Measurements from ENCODE around the gene NOSTRIN.
"Not testable (repeated sequence)": the region's sequence is repeated elsewhere in the genome, so short reads cannot be mapped to it uniquely, and the experiment has no call there.

The NOSTRIN gene

DNA sequence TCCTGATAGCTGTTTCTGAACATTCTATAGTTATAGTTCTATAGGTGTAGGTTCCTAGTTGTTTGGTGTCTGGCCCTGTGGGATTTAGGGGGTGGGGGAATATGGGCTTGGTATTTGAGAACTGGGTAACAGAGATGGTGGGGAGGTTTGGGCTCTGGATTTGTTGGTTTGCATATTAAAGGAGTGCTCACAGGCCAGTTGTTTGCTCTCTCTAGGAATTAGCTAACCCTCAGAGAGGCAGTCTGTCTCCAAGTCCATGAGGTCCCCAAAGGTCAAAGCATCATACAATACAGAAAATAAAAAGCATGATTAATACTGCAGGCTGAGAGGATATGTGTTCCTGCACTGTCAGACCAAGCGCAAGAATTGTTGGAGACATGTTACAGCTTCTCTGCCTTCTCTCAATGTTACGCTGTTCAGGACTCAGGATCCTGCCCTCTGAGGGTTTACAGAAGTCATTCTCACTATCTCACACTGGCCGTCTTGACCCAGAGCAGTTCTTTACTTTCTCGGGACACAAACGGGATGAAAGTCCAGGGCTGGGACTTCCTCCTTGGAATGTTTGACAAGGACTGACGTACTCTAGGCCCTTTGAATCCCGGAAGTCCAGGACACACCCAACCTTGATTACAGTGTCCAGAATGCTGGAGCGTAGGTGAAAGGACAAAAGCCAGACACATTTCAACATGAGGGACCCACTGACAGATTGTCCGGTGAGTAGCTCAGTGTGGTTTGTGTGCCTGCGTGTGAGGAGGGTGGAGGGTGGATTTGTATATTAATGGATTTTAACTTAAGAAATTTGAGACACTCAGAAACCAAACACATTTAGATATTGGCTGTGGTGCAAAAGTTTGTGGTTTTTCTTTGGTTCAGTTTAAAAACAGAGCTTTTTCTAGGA is at the start of gene NOSTRIN:
Gene NOSTRIN (plus strand): TSS at position 677 of the 898 bp plus-strand sequence. CDS start 10 bp downstream, at position 687.
- no peak for DNase-seq

DNA sequence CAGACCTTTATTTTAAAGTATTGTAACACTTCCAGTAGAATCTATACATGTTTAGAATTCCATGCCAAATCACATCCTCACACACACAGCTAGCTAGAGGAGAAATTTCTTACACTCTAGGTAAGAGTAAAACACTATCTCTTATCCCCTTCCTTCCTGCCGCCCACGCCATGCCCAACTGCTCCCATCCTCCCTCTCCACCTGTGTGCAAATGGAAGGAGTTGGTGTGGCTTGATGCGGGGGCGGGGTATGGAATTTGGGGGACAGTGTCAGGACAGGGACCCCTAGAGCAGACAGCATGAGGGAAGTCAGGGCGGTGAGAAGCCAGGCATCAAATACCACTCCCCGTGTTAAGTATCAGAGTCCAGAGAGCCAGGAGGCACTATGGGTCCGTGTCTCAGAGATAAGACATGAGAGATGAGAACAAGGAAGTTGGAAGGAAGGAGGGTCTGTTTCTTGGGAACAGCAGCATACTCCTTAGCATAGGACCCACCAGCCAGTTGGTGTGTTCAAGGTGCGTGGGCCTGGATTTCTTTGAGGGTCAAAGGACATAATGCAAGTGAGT is 48.6 kb upstream of the NOSTRIN start:
- no peak for DNase-seq

- no peak for DNase-seq
Observed at GRCh38 chr2:168757223-168757622, 45.2 kb upstream of the NOSTRIN start.

DNA sequence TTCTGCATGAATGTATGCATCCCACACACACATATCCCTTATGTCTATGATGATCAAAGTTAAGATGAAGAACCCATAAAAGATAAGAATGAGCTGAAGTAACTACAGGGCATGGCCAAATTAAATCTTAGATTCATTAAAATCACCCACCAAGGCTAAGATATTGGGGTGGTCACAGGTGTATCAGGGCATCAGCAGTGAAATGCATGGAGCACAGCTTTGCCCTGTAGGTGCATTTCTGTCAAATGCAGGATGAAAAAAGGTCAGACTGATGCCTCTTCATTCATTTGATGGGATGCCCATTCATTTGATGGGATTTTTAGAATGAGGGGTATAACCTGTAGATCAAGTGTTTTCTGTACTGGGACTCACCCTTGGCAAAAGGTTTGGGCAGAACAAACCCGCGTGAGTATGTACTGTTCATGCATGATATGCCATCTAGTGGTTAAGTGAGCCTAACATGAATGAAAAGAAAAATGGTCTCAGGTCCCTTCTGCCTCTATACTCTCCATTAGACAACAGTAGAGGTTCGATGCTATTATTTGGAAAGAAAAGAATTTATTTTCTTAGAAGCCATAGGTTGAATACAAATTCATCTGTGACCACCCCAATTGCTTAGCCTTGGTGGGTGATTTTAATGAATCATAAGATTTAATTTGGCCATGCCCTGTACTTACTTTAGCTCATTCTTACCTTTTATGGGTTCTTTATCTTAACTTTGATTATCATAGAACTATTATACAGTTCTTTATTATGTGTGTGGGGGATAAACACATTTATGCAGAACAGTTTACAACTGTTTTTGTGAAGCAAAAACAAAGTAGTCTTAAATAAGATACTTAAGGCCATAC is 43.2 kb upstream of the NOSTRIN start:
- DNase-seq: peak; percentile 66

DNA sequence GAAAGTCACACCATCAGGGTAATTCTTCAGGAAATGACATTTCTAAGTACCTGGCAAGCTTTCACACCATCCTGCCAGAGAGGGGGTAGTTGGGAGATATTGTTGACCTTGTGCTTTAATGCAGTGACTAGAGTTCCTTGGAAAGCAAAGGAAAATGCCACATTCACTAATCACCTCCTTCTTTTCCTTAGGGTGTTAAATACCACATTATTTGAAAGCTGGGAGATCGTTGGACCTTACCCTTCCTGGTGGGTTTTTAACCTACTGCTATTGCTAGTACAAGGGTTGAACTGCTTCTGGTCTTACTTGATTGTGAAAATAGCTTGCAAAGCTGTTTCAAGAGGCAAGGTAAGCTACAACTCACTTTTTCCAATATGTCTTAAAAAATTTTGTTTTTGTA is 37.0 kb upstream of the NOSTRIN start:
- no peak for DNase-seq

- peak; percentile 4 for DNase-seq
Observed at GRCh38 chr2:168766600-168766999, 35.8 kb upstream of the NOSTRIN start.

GRCh38 chr2:168767258-168767657 is 35.2 kb upstream of the NOSTRIN start:
- DNase-seq: no peak

DNA sequence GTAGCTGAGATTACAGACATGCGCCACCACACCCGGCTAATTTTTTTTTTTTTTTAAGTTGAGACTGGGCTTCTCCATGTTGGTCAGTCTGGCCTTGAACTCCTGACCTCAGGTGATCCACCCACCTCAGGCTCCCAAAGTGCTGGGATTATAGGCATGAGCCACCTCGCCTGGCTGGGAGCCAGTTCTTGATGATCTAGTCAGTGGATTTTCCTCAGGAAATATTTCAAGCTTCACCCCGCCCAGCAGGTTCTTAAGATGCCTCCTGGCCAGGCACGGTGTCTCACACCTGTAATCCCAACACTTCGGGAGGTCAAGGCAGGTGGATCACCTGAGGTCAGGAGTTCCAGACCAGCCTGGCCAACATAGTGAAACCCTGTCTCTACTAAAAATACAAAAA is 34.1 kb upstream of the NOSTRIN start:
- DNase-seq: not testable (repeated sequence)

DNA sequence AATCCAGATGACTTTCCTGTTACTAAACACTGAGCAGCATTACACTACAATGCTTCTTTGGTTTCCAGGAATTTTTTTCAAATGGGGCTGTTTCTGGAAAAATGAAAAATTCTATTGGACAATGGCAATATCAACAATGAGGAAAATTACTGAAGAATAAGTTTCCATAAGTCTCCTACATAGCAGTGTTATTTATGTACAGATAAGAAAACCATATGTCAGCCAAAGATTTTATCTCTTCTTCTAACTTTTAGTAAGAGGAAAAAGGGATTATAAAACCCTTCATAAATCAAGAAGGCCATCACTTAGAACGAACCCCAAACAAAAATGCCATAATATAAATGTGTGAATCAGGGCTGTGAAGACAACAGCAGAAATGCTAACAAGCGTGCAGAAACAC is 31.6 kb upstream of the NOSTRIN start:
- DNase-seq: no peak

DNA sequence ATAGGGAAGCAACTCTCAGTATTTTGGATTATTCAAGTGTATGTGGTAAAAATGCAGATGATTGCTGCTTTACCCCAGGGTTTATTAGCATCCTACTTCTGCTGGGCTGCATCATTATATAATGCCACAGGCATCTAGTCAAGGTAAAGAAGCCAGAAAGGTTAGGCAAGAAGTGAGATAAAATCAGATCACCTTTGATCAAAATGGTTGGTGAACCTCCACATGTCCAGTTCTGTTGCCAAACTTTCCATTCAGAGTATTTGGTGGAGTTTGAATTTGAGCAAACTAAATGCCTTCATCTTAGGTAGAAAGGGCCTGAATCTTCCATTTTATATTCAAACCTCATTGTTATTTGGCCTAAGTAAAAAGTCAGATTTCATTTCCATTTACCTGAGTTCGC is 29.7 kb upstream of the NOSTRIN start:
- DNase-seq: no peak

DNA sequence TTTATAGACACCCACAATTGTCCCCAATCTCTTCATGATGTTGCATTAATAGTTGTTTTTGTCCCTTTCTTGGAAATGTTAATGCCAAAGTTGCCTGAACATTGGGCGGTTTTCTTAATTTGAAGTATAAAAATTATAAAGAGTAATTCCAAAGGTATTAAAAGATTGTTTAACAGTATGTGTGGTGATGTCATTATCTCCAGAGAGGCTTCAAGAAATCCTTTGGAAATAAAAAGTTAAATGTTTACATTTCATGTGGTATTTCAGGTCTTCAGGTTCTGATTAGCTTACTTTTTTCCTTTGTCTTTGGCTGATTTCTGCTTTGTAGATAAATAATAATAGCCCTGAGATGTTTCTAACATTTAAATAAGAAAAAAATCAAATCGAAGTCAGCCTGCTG is 29.3 kb upstream of the NOSTRIN start:
- no peak for DNase-seq

DNA sequence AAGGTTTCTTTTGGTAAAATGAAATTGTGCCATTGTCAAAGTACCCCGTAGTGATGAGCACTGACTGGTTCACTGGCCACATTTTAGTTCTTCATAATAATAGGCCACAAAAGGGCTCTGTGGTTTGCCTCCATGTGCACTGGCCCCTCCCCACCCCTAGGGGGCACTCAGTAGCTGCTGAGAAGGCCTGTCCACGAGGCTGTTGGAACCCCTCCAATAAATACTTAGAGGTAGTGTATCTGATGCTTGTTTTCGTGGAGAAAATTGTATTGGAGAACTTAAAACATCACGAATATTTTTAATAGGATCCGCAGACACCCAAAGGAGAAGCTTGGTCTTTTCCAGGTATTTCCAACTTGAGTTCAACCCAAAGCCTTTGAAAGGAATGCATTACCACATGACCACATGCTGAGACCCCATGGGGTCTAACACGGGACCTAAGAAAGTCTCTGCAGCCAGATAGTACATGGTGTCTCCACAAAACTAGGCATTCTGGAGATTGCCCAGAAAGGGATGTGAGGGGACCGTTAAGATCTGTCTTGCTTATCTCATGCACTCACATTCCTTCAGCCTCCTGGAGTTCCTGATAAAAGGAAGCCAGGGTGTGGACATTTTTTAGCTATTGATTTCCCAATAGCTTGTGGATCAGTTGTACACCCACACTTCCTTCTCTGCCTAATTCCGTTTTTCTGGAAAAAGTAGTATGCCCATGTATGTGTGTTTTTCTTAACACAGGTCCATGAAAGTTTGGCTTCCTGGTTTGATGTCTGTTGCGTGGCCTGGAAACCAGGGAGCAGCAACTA is 28.5 kb upstream of the NOSTRIN start:
- peak; percentile 75 for DNase-seq

DNA sequence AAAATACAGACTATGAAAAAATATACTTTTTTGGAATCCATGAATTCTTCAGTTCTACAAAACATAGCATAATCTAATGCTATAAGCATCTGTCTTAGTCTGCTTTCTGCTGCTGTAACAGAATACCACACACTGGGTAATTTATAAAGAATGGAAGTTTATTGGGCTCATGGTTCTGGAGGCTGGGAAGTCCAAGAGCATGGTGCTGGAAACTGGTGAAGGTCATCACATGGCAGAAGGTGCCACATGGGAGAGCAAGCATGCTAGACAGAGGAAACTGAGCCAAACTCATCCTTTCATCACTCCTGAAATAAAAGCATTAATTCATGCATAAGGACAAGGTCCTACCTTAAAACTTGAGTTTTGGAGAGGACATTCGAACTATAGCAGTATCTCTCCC is 26.6 kb upstream of the NOSTRIN start:
- no peak for DNase-seq

DNA sequence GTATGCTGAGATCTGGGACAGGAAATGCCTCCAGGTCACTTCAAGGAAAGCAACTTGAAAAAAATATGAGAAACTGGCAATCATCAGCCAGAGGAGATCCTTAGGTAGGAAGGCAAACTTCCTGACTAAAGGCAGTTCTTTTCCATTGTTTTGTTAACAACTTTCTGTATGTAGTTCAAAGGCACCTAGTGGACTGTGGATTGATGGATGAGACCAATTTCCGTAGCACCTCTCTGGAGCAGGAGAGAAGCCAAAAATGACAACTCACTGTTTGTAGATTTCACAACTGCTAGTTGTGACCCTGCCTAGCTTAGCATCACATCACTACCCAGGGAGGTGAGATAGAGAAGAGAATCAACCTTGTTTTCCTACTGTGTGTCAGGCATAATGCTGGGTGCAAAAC is 21.8 kb upstream of the NOSTRIN start:
- no peak for DNase-seq

- DNase-seq: no peak
Observed at GRCh38 chr2:168781191-168781817, 21.1 kb upstream of the NOSTRIN start.

DNA sequence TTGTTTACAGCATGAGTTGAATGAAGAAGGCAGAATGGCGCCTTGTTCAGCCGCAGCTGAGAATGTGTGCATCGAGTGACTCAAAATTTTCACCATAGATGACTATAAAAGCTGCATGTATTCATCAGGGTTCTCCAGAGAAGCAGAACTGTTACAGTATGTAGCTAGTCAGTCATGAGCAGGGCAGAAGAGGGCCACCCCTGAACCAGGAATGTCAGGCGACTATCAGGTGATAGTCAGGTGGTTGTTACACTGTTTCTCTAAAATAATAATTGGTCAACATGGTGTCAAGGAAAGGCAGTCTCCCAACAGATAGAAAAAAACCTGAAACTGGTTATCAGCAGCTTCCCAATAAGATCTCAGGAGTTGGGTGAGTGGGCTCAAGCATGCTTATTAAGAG is 20.2 kb upstream of the NOSTRIN start:
- no peak for DNase-seq

GRCh38 chr2:168784993-168785392 is 17.4 kb upstream of the NOSTRIN start:
- no peak for DNase-seq

DNA sequence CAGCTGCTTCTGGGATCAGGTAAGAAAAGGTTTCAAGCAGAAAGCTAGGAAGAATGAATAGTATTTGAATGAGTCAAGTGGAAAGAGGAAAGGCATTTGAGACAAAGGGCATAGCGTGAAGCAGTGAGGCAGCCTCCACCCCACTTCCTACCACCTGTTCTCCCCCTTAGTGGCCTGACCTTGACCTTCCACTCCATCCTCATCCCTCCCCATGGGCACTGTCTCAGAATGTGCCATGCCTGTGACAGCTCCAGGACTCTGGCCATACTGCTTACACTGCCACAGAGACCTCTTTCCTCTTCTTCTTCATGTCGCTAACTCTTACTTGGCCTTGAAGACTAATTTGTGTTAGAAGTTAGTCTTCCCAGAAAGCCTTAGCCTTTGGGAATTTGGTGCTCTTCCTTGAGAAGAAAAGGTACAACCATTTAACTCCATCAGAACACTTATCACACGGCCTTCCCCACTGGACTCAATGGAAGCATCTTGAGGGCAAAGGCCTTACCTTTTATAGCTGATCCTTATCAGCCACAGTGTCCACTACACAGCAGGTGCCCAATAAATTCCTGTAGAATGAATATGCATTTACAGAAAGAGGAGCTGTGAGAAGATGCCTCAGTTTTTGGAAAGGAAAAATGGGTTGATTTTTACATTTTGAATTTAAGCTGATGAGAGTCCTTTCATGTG is 15.2 kb upstream of the NOSTRIN start:
- DNase-seq: no peak

GRCh38 chr2:168787782-168788376 is 14.6 kb upstream of the NOSTRIN start:
- no peak for DNase-seq

DNA sequence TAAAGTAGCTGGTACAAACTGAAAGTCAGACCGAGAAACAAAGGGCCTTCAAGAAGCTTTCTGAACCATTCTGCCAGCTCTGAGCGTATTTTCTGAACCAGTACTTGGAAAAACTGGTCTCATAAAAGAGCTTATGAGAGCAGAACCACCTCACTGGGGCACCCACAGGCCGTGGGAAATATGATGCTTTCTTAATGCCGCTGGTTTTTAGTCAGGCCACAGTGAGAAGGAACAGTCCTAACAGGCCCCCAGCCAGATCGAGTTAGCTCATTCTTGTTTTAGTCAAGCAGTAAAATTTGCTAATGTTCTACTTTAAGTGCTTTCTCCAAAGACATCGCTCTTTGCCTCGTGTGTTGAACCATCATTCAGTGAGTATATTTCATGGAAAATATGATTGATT is 12.7 kb upstream of the NOSTRIN start:
- DNase-seq: no peak

DNA sequence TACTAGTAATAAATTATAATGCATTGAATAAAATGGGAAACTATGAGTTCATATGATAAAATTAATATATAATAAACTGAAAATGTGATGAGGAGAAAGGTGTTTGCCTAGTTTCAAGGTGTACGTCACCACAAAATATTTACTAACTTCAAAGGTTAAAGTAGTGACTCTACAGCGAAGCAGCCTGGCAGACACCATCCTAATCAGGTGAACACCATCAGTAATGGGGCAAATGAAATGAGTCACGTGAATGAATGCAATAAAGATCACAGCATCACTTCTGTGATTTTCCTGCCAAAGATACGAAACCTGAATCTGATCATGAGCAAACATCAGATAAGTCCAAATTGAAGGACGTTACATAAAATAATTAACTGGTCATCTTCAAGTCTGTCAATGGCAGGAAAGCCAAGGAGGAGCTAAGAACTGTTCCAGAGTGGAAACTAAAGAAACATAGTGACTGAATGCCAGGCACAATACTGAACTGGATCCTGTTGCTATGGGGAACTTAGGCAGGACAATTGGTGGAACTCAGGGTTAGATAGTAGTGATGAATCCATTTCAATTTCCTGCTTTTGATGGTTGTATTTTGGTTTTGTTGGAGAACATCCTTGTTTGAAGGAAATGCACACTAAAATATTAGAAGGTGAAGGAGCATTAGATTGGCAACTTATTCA is 12.1 kb upstream of the NOSTRIN start:
- no peak for DNase-seq

All from NCI-H69 (cell line).